Mesodermal cell (in vitro differentiated cells): ENCODE data around the gene AP5B1.
"Not testable (repeated sequence)": the region's sequence is repeated elsewhere in the genome, so short reads cannot be mapped to it uniquely, and the experiment has no call there.

ENCODE experiments used
- H3K27ac ChIP-seq: 2 replicates; pipeline ENCODE4 v1.7.0; 2013; ENCODE audit warnings: mild to moderate bottlenecking, low read depth, low read length, moderate library complexity; ENCODE audit not compliant: severe bottlenecking
- H3K36me3 ChIP-seq: 2 replicates; pipeline ENCODE4 v1.7.1; 2013; ENCODE audit warnings: mild to moderate bottlenecking, low read length, moderate library complexity; ENCODE audit not compliant: control insufficient read depth, insufficient read depth
- H3K4me1 ChIP-seq: one replicate; pipeline ENCODE4 v1.7.1; 2013; ENCODE audit warnings: mild to moderate bottlenecking, low read length; ENCODE audit not compliant: insufficient read depth, control insufficient read depth, poor library complexity, severe bottlenecking
- H3K4me3 ChIP-seq: 2 replicates; pipeline ENCODE4 v1.7.0; 2013; ENCODE audit warnings: low read length, control low read depth, mild to moderate bottlenecking; ENCODE audit not compliant: insufficient read depth, poor library complexity, severe bottlenecking; ENCODE audit errors: extremely low read depth
- H3K9me3 ChIP-seq: 2 replicates; pipeline ENCODE4 v1.7.1; 2013; ENCODE audit warnings: mild to moderate bottlenecking, low read length, moderate library complexity; ENCODE audit not compliant: control insufficient read depth
- WGBS, 2 experiments: methylation state at CpG; one replicate each; pipeline ENCODE4 v1.1.5; 2013; ENCODE audit warnings: missing lambda C conversion rate in 2 of 2; ENCODE audit not compliant: insufficient coverage in 2 of 2; 5-methylcytosine and 5-hydroxymethylcytosine counted together

The AP5B1 gene

GRCh38 chr11:65745049-65745448 lies 35.7 kb downstream of the AP5B1 start:
- Histone ChIP-seq H3K4me1 (no peaks in the 10 kb centered on the region), H3K27ac (no peak overlapping the region), H3K36me3 (no peaks in the 10 kb centered on the region), H3K4me3 (no peak overlapping the region), H3K9me3 (no peaks in the 10 kb centered on the region)
- 91 to 98% methylated on average over 13 to 17 of the region's 17 CpGs for WGBS, 2 experiments

DNA sequence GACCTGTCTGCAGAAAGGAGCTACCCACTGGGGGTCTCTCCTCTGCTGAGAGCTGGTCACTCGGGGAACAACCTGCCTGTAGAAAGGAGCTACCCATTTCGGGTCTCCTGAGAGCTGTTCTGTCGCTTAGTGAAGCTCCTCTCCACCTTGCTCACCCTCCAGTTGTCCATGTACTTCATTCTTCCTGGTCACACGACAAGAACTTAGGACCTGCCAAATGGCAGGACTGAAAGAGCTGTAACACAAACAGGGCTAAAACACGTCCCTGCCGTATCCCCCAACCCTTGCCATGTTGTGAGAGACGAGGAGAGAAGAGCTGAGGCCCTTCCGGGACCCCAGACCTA lies 36.1 kb downstream of the AP5B1 start:
- WGBS, 2 experiments, result 78 to 79% methylated on average over 7 to 8 of the region's 8 CpGs
- H3K36me3 ChIP-seq, result no peaks in the 10 kb centered on the region
- H3K27ac ChIP-seq, result no peak overlapping the region

GRCh38 chr11:65744026-65744698 lies 36.6 kb downstream of the AP5B1 start:
- Histone ChIP-seq H3K9me3 (no peaks in the 10 kb centered on the region), H3K36me3 (no peaks in the 10 kb centered on the region), H3K4me1 (no peaks in the 10 kb centered on the region), H3K27ac (no peak overlapping the region), H3K4me3 (no peak overlapping the region)
- WGBS, 2 experiments, result 83 to 86% methylated on average over 15 to 16 of the region's 18 CpGs

More for the DNA sequence above, 36.1 kb downstream of the AP5B1 start:
- no peak overlapping the region for H3K4me3 ChIP-seq
- no peaks in the 10 kb centered on the region for H3K4me1 ChIP-seq
- no peaks in the 10 kb centered on the region for H3K9me3 ChIP-seq

DNA sequence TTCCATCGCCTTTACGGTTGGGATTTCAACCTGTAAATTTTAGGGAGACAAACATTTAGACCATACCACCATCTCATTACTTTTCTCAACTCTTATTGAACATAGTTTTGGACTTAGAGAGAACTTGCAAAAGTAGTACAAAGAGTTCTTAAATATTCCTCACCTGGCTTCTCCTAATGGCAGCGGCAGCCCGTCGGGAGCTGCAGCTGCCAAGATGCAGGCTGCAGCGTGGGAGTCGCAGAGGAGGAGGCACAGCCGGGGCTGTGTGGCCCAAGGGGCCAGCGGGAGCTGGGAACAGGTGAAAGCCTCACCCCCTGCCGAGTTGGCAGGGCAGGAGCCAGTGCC lies 37.1 kb downstream of the AP5B1 start:
- 86 to 87% methylated on average over 8 to 10 of the region's 10 CpGs for WGBS, 2 experiments
- no peak overlapping the region for H3K27ac ChIP-seq
- H3K4me1 ChIP-seq, result no peaks in the 10 kb centered on the region

GRCh38 chr11:65742353-65742752 lies 38.4 kb downstream of the AP5B1 start:
- 83% methylated on average over 1 of the region's 1 CpG; no CpG with 5 or more reads in 1 of the 2 experiments for WGBS, 2 experiments
- Histone ChIP-seq H3K27ac (no peak overlapping the region), H3K9me3 (peaks cover 7% of the 10 kb centered on the region), H3K4me3 (no peak overlapping the region), H3K4me1 (no peaks in the 10 kb centered on the region), H3K36me3 (no peaks in the 10 kb centered on the region)

More for the DNA sequence above, 37.1 kb downstream of the AP5B1 start:
- Histone ChIP-seq H3K36me3 (no peaks in the 10 kb centered on the region), H3K4me3 (no peak overlapping the region), H3K9me3 (no peaks in the 10 kb centered on the region)

DNA sequence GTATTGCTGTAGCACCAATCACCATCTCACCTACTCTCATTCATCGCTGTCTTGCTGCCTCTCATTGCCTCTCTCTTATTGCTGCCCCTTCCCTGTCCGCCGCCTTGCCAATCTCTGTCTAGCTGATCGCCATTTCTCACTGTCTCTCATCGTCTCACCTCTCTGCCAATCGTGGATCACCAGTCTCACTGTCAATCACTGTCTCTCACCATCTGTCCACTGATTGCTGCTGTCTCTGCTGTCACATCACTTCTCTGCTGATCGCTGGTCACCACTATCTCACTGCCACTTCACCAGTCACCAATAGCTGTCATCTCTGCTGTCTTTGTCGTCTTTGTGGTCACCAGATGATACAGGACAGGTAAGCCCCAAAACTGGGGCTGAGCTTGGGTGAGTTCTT lies 39.6 kb downstream of the AP5B1 start:
- Histone ChIP-seq H3K4me3 (no peak overlapping the region), H3K9me3 (peaks cover 13% of the 10 kb centered on the region), H3K36me3 (no peaks in the 10 kb centered on the region), H3K27ac (no peak overlapping the region), H3K4me1 (no peaks in the 10 kb centered on the region)
- WGBS, 2 experiments, result 70 to 91% methylated on average over 7 to 8 of the region's 8 CpGs

GRCh38 chr11:65739022-65739421 lies 41.8 kb downstream of the AP5B1 start:
- Histone ChIP-seq H3K4me1 (no peaks in the 10 kb centered on the region), H3K36me3 (no peaks in the 10 kb centered on the region), H3K4me3 (no peak overlapping the region), H3K27ac (no peak overlapping the region), H3K9me3 (peaks cover 15% of the 10 kb centered on the region)
- no CpG with 5 or more reads among the region's 2 CpGs for WGBS, 2 experiments

GRCh38 chr11:65736810-65737209 lies 44.0 kb downstream of the AP5B1 start:
- H3K9me3 ChIP-seq, result peaks cover 22% of the 10 kb centered on the region
- H3K27ac ChIP-seq, result no peak overlapping the region
- H3K36me3 ChIP-seq, result no peaks in the 10 kb centered on the region
- H3K4me1 ChIP-seq, result no peaks in the 10 kb centered on the region
- H3K4me3 ChIP-seq, result no peak overlapping the region

DNA sequence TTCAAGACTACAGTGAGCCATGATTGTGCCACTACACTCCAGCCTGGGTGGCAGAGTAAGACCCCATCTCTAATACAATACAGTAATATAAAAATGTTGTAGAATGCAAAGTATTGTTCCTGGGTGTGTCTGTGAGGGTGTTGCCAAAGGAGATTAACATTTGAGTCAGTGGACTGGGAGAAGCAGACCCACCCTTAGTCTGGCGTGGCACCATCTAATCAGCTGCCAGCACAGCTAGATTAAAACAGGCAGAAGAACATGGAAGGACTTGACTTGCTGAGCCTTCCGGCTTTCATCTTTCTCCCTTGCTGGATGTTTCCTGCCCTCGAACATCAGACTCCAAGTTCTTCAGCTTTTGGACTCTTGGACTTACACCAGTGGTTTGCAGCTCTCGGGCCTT lies 45.7 kb downstream of the AP5B1 start:
- not testable (repeated sequence) for H3K4me3 ChIP-seq, H3K27ac ChIP-seq, H3K36me3 ChIP-seq, H3K4me1 ChIP-seq
- peaks cover 24% of the 10 kb centered on the region for H3K9me3 ChIP-seq
- 72 to 74% methylated on average over 4 of the region's 4 CpGs for WGBS, 2 experiments

- no peak overlapping the region for H3K27ac ChIP-seq
- 73 to 81% methylated on average over 2 to 3 of the region's 5 CpGs for WGBS, 2 experiments
- H3K4me1 ChIP-seq, result no peaks in the 10 kb centered on the region
- H3K36me3 ChIP-seq, result no peaks in the 10 kb centered on the region
- H3K4me3 ChIP-seq, result no peak overlapping the region
- peaks cover 9% of the 10 kb centered on the region for H3K9me3 ChIP-seq
Measured at GRCh38 chr11:65730461-65730860, 50.3 kb downstream of the AP5B1 start.

DNA sequence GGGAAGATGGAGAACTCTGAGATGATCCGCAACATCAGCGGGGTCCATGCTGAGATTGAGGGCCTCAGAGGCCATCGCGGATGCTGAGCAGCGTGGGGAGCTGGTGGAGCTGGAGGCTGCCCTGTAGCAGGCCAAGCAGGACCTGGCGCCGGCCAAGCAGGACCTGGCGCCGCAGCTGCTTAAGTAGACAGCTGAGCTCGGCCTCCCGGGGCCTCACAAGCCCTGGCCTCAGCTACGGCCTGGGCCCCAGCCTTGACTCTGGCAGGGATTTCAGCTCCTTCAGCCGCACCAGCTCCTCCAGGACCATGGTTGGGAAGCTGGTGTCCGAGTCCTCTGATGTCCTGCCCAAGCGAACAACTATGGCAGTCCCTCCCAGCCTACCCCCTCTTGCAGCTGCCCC lies 52.9 kb downstream of the AP5B1 start:
- no peaks in the 10 kb centered on the region for H3K4me1 ChIP-seq
- H3K9me3 ChIP-seq, result peaks cover 9% of the 10 kb centered on the region
- H3K27ac ChIP-seq, result no peak overlapping the region
- H3K4me3 ChIP-seq, result no peak overlapping the region
- 89 to 93% methylated on average over 13 of the region's 15 CpGs for WGBS, 2 experiments
- no peaks in the 10 kb centered on the region for H3K36me3 ChIP-seq
